Upper lobe of left lung (tissue), 4 donors: ENCODE measurements around the gene MFRP.

Source experiments
- POLR2A ChIP-seq, 4 donors: fragments of 450-650 bp; IDR thresholded peaks; one replicate each; pipeline ENCODE4 v1.5.1; 2016 to 2017; ENCODE audit warnings: antibody characterized with exemption in 4 of 4, mild to moderate bottlenecking in 2 of 4
- POLR2AphosphoS5 ChIP-seq, 2 donors: sonication (generic); formaldehyde crosslinking; IDR thresholded peaks; one replicate each; pipeline ENCODE4 v1.5.1; 2017; ENCODE audit warnings: antibody characterized with exemption in 2 of 2

GRCh38 chr11:119339589-119340334 lies 6.7 kb downstream of the MFRP start:
- TF ChIP-seq POLR2A (IDR thresholded peaks at IDR 0.05) (peak in 1 of 4 donors; percentile 16), POLR2AphosphoS5 (IDR thresholded peaks at IDR 0.05) (peak in 1 of 2 donors; percentile 33)
